ENCODE measurements around the gene IFIT2. TPM values are rescaled to one million over a fixed set of nuclear protein-coding genes. Genes with fewer than 3 reads are reported as not detected.

The IFIT2 gene
- total RNA-seq, 4 donors from 2014 or later = 0.41 to 2.1 (median 0.78) TPM

DNA sequence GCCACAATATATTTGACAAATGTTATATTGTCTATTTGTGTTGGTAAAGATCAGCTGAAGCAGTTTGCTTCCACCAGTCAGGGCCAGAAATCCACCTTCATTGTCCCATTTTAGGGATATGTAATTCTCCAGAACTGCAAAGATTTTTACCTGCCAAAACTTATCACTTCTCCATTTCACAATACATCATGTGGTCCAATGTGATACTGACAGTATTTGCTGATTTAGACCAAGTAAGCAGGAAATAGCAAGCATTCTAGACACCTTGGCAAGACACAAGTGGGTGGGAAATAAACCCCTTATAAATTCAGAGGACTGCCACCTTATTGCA lies 31.7 kb upstream of the IFIT2 start:
- in situ Hi-C loops (cut with MboI; ENCODE audit: low sequenced_read_pairs in 4 of 4) (no loop called here), intact Hi-C loops (cut with DNase I; ENCODE audit: low total_unique reads) (no loop called here)
- H3K27ac ChIP-seq = no peak overlapping the region
- H3K4me3 ChIP-seq = no peak overlapping the region
- DNase-seq = no peak
- no peaks in the 10 kb centered on the region for H3K36me3 ChIP-seq
- TF ChIP-seq, protein P1, sequence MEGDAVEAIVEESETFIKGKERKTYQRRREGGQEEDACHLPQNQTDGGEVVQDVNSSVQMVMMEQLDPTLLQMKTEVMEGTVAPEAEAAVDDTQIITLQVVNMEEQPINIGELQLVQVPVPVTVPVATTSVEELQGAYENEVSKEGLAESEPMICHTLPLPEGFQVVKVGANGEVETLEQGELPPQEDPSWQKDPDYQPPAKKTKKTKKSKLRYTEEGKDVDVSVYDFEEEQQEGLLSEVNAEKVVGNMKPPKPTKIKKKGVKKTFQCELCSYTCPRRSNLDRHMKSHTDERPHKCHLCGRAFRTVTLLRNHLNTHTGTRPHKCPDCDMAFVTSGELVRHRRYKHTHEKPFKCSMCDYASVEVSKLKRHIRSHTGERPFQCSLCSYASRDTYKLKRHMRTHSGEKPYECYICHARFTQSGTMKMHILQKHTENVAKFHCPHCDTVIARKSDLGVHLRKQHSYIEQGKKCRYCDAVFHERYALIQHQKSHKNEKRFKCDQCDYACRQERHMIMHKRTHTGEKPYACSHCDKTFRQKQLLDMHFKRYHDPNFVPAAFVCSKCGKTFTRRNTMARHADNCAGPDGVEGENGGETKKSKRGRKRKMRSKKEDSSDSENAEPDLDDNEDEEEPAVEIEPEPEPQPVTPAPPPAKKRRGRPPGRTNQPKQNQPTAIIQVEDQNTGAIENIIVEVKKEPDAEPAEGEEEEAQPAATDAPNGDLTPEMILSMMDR (IDR thresholded peaks at IDR 0.05 in 4 of 5, conservative IDR thresholded peaks at IDR 0.05 in 1 of 5) = no peak
- no peaks in the 10 kb centered on the region for H3K9me3 ChIP-seq
- ATAC-seq = no peak
- no peaks in the 10 kb centered on the region for H3K4me1 ChIP-seq
- no peaks in the 10 kb centered on the region for H3K27me3 ChIP-seq

GRCh38 chr10:89271532-89271931 lies 30.3 kb upstream of the IFIT2 start:
- ATAC-seq (no peak), DNase-seq (no peak)
- Histone ChIP-seq H3K4me1 (peaks cover 0 to 6% of the 10 kb centered on the region in 2 donors), H3K9me3 (no peaks in the 10 kb centered on the region), H3K27me3 (no peaks in the 10 kb centered on the region), H3K4me3 (no peak overlapping the region), H3K27ac (no peak overlapping the region), H3K36me3 (no peaks in the 10 kb centered on the region)
- in situ Hi-C loops (cut with MboI; ENCODE audit: low sequenced_read_pairs in 4 of 4) (no loop called here), intact Hi-C loops (cut with DNase I; ENCODE audit: low total_unique reads) (no loop called here)
- TF ChIP-seq, protein P1 (IDR thresholded peaks at IDR 0.05 in 4 of 5, conservative IDR thresholded peaks at IDR 0.05 in 1 of 5) = no peak
- no peak for TF ChIP-seq POLR2A (IDR thresholded peaks at IDR 0.05)

DNA sequence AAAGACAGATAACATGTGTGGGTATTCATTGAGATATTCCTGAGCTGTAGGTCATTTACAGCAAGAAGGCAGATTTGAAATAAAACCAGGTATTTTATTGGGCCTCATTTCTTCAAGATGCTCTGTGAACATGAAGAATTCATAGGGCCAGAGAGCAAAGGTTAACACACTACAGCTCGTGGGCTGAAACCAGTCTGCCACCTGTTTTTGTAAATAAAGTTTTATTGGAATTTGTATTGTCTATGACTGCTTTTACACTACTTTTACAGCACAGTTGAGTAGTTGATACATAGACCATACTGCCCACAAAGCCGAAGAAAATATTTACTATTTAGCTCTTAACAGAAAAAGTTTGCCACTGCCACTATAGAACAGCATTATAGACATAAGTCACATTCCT lies 28.2 kb upstream of the IFIT2 start:
- Histone ChIP-seq H3K9me3 (no peaks in the 10 kb centered on the region), H3K27ac (no peak overlapping the region), H3K4me3 (no peak overlapping the region), H3K4me1 (peaks cover 5 to 18% of the 10 kb centered on the region in 2 donors), H3K27me3 (no peaks in the 10 kb centered on the region), H3K36me3 (no peaks in the 10 kb centered on the region)
- in situ Hi-C loops (cut with MboI; ENCODE audit: low sequenced_read_pairs in 4 of 4) (no loop called here), intact Hi-C loops (cut with DNase I; ENCODE audit: low total_unique reads) (no loop called here)
- ATAC-seq = no peak
- DNase-seq = no peak
- TF ChIP-seq POLR2A (IDR thresholded peaks at IDR 0.05) = no peak
- TF ChIP-seq, protein P1 (IDR thresholded peaks at IDR 0.05 in 4 of 5, conservative IDR thresholded peaks at IDR 0.05 in 1 of 5) = no peak

- no peak overlapping the region for H3K27ac ChIP-seq
- intact Hi-C loops (cut with DNase I; ENCODE audit: low total_unique reads) (no loop called here), in situ Hi-C loops (cut with MboI; ENCODE audit: low sequenced_read_pairs in 4 of 4) (loop anchor here in 1 of 4 donors (25.0 kb wide), 1 partner anchor 112 kb away; the partner anchor contains the start of genes IFIT1 and IFIT1B)
- ATAC-seq (no peak), DNase-seq (no peak)
- TF ChIP-seq, protein P1 (IDR thresholded peaks at IDR 0.05 in 4 of 5, conservative IDR thresholded peaks at IDR 0.05 in 1 of 5) = no peak
- TF ChIP-seq POLR2A (IDR thresholded peaks at IDR 0.05) = no peak
- H3K4me3 ChIP-seq = no peak overlapping the region
- H3K9me3 ChIP-seq = no peaks in the 10 kb centered on the region
- no peaks in the 10 kb centered on the region for H3K27me3 ChIP-seq
- H3K4me1 ChIP-seq = peaks cover 5 to 28% of the 10 kb centered on the region in 2 donors
- H3K36me3 ChIP-seq = no peaks in the 10 kb centered on the region
Observed at GRCh38 chr10:89274928-89275327, 26.9 kb upstream of the IFIT2 start.

- ATAC-seq = no peak
- Histone ChIP-seq H3K27ac (no peak overlapping the region), H3K4me3 (no peak overlapping the region), H3K27me3 (no peaks in the 10 kb centered on the region), H3K36me3 (no peaks in the 10 kb centered on the region), H3K4me1 (peaks cover 5 to 28% of the 10 kb centered on the region in 2 donors), H3K9me3 (no peaks in the 10 kb centered on the region)
- TF ChIP-seq POLR2A (IDR thresholded peaks at IDR 0.05) = no peak
- TF ChIP-seq, protein P1 (IDR thresholded peaks at IDR 0.05 in 4 of 5, conservative IDR thresholded peaks at IDR 0.05 in 1 of 5) = no peak
- intact Hi-C loops (cut with DNase I; ENCODE audit: low total_unique reads) = no loop called here
- in situ Hi-C loops (cut with MboI; ENCODE audit: low sequenced_read_pairs in 4 of 4) = loop anchor here in 1 of 4 donors (25.0 kb wide), 1 partner anchor 112 kb away; the partner anchor contains the start of genes IFIT1 and IFIT1B
- no peak for DNase-seq
Observed at GRCh38 chr10:89275383-89275782, 26.5 kb upstream of the IFIT2 start.

Measured in gastrocnemius medialis (tissue), 4 donors.